ENCODE data around the gene SLC10A3. TPM values are rescaled to one million over a fixed set of nuclear protein-coding genes. Genes with fewer than 3 reads are reported as not detected.

Gene SLC10A3
- total RNA-seq, 1 experiment from 2014 or later = 42.1 TPM

- Histone ChIP-seq H3K4me2 (ENCODE audit: low read length) (no peak overlapping the region), H3K4me1 (ENCODE audit: insufficient read depth, low read length) (peaks cover 19% of the 10 kb centered on the region), H3K27ac (ENCODE audit: low read length) (no peak overlapping the region), H3K9me3 (ENCODE audit: low read length) (no peaks in the 10 kb centered on the region), H3K9me2 (replicated peaks; ENCODE audit: low read length) (no peaks in the 10 kb centered on the region), H4K20me1 (ENCODE audit: low read length) (no peaks in the 10 kb centered on the region), H2AFZ (ENCODE audit: low read length) (no peak overlapping the region), H3K79me2 (ENCODE audit: low read length) (no peaks in the 10 kb centered on the region), H3K4me3 (ENCODE audit: low read length) (no peak overlapping the region), H3K36me3 (ENCODE audit: low read depth, low read length) (no peaks in the 10 kb centered on the region), H3K9ac (ENCODE audit: low read length) (no peak overlapping the region), H3K27me3 (ENCODE audit: low read length) (no peaks in the 10 kb centered on the region), H3F3A (ENCODE audit: low read length, unreplicated experiment) (no peaks in the 10 kb centered on the region)
- ChIA-PET CTCF (no interaction called here), POLR2A (ENCODE audit: unreplicated experiment) (no interaction called here)
- DNase-seq (peak; percentile 57), ATAC-seq (no peak)
- no peak for TF ChIP-seq CTCF (conservative IDR thresholded peaks at IDR 0.05; ENCODE audit: low read depth, low read length)
- TF ChIP-seq EZH2 (IDR thresholded peaks at IDR 0.05; ENCODE audit: low read length, unreplicated experiment) = no peak
- no peak for TF ChIP-seq EZH2phosphoT487 (IDR thresholded peaks at IDR 0.05; ENCODE audit: borderline replicate concordance, low read length)
- intact Hi-C loops (cut with micrococcal nuclease) = no loop called here
- no TSS peak for BruUV-seq (replicated peaks)
Measured at GRCh38 chrX:154525606-154526490, 35.4 kb upstream of the SLC10A3 start.

DNA sequence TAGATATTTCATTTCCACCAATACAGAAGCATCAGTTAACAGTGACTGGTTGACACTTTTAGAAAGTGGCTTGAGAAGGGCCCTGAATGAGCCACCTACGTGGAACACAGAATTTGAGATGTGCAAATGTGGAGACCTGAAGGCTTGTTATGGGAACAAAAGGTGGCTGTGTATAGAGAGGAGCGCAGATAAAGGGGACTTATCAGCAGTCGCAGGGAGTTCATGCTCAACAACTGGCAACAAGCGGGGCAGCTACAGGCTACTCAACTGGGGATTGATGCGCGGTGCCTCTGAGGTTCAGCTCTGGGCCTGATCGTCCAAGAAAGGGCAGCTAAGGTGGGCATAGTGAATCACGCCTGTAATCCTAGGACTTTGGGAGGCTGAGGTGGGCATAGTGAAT, 29.0 kb upstream of the SLC10A3 start:
- H3K36me3 ChIP-seq (ENCODE audit: low read depth, low read length) = no peaks in the 10 kb centered on the region
- no peaks in the 10 kb centered on the region for H4K20me1 ChIP-seq (ENCODE audit: low read length)
- POLR2A ChIA-PET (ENCODE audit: unreplicated experiment) = no interaction called here
- DNase-seq (no peak), ATAC-seq (no peak)
- no peak overlapping the region for H3K27ac ChIP-seq (ENCODE audit: low read length)
- peaks cover 8% of the 10 kb centered on the region for H3K4me1 ChIP-seq (ENCODE audit: insufficient read depth, low read length)
- intact Hi-C loops (cut with micrococcal nuclease) = no loop called here
- H3K9me2 ChIP-seq (replicated peaks; ENCODE audit: low read length) = no peaks in the 10 kb centered on the region
- BruUV-seq (replicated peaks) = no TSS peak
- H3K9me3 ChIP-seq (ENCODE audit: low read length) = no peaks in the 10 kb centered on the region
- CTCF ChIA-PET = no interaction called here
- H3K27me3 ChIP-seq (ENCODE audit: low read length) = no peaks in the 10 kb centered on the region
- TF ChIP-seq EZH2phosphoT487 (IDR thresholded peaks at IDR 0.05; ENCODE audit: borderline replicate concordance, low read length) (no peak), EZH2 (IDR thresholded peaks at IDR 0.05; ENCODE audit: low read length, unreplicated experiment) (no peak), CTCF (conservative IDR thresholded peaks at IDR 0.05; ENCODE audit: low read depth, low read length) (no peak)
- H3K9ac ChIP-seq (ENCODE audit: low read length) = no peak overlapping the region
- no peak overlapping the region for H2AFZ ChIP-seq (ENCODE audit: low read length)
- peaks cover 12% of the 10 kb centered on the region for H3K79me2 ChIP-seq (ENCODE audit: low read length)
- no peak overlapping the region for H3K4me3 ChIP-seq (ENCODE audit: low read length)
- no peaks in the 10 kb centered on the region for H3F3A ChIP-seq (ENCODE audit: low read length, unreplicated experiment)
- H3K4me2 ChIP-seq (ENCODE audit: low read length) = no peak overlapping the region

DNA sequence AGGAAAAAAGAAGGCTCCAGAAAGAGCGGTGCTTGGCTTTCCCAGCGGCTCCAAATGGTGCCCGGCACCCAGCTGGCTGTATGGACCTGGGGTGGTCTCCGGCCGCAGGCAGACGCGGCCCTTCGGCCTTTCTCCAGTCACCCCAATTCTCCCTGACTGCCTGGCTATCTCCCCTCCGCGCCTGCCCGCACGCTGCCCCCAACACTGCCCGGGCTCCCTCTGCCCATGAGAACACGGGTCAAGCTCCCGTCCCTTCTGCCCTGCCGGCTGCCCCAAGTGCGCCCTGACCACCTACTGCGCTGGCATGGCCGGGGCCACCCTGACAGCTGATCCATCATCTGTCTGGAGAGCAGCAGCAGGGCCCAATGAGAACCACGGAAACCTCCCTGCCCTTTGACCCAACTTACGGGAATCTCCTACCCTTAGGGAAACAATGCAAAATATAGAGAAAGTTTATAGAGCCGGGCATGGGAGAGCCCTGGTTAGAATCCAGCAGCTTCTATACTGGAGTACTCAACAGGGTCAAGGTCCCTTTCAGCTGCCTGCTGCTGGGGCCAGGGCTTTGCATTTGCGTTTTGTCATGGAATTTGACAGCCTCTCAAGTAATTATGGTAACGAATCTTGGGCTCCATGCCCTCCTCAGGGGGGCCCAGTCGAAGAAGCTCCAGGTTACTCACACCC, 26.8 kb upstream of the SLC10A3 start:
- Histone ChIP-seq H3K36me3 (ENCODE audit: low read depth, low read length) (no peaks in the 10 kb centered on the region), H3K4me2 (ENCODE audit: low read length) (peak overlapping the region; percentile 82), H3K27ac (ENCODE audit: low read length) (no peak overlapping the region), H3K4me1 (ENCODE audit: insufficient read depth, low read length) (peaks cover 8% of the 10 kb centered on the region), H3K27me3 (ENCODE audit: low read length) (no peaks in the 10 kb centered on the region), H2AFZ (ENCODE audit: low read length) (no peak overlapping the region), H3K9ac (ENCODE audit: low read length) (no peak overlapping the region), H4K20me1 (ENCODE audit: low read length) (no peaks in the 10 kb centered on the region), H3K9me2 (replicated peaks; ENCODE audit: low read length) (no peaks in the 10 kb centered on the region), H3K79me2 (ENCODE audit: low read length) (peaks cover 12% of the 10 kb centered on the region), H3K4me3 (ENCODE audit: low read length) (peak overlapping the region; percentile 92; the same call in 1 of the 2 replicates), H3F3A (ENCODE audit: low read length, unreplicated experiment) (no peaks in the 10 kb centered on the region), H3K9me3 (ENCODE audit: low read length) (no peaks in the 10 kb centered on the region)
- TF ChIP-seq EZH2phosphoT487 (IDR thresholded peaks at IDR 0.05; ENCODE audit: borderline replicate concordance, low read length) (no peak), CTCF (conservative IDR thresholded peaks at IDR 0.05; ENCODE audit: low read depth, low read length) (no peak), EZH2 (IDR thresholded peaks at IDR 0.05; ENCODE audit: low read length, unreplicated experiment) (no peak)
- ChIA-PET POLR2A (ENCODE audit: unreplicated experiment) (no interaction called here), CTCF (no interaction called here)
- intact Hi-C loops (cut with micrococcal nuclease) = no loop called here
- DNase-seq = no peak
- ATAC-seq = no peak
- BruUV-seq (replicated peaks) = no TSS peak

Measured in PC-3 (cell line).